ENCODE results near the gene DYSF.

DNA sequence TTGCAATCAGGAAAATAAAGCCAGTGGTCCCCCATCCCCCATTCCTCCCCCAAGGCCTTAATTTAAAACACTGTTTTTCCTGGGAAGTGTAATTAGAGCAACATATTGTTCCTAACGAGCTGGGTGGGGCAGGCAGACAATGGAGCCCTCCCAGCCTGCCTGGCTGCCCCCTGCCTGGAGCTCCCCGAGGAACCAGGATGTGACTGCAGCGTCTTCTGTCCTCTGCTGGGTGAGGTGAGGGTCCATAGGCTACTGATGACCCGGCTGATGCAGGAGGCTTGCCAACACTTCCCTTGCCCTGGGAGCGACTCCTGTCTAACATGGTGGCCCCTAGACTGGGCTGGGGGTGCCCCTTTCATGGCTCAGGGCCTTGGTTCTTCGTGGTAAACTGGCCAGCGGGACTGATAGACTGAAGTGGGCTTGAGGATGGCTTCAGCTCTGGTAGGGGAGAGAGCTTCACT, 152.4 kb downstream of the DYSF start:
- TF ChIP-seq EZH2 (IDR thresholded peaks at IDR 0.05) (no peak), POLR2AphosphoS5 (IDR thresholded peaks at IDR 0.05; ENCODE audit: borderline replicate concordance, low read depth, low read length) (no peak), FOXP2 (optimal IDR thresholded peaks at IDR 0.05; ENCODE audit: control extremely low read depth, extremely low read length, insufficient read depth) (no peak)

Measured in SK-N-MC (cell line).